HEK293T (cell line): ENCODE measurements around the gene BNIP5.

Source experiments
- BHLHE40 ChIP-seq: fragments of 450-650 bp; IDR thresholded peaks from 2 replicates; pipeline ENCODE4 v1.6.1; 2016; ENCODE audit warnings: mild to moderate bottlenecking, moderate library complexity, borderline replicate concordance
- ELF4 ChIP-seq: fragments of 450-650 bp; IDR thresholded peaks from 2 replicates; pipeline ENCODE4 v1.6.1; 2017; ENCODE audit warnings: antibody characterized with exemption
- FOXA1 ChIP-seq: fragments of 450-650 bp; IDR thresholded peaks from 2 replicates; pipeline ENCODE4 v1.6.1; 2016; ENCODE audit warnings: mild to moderate bottlenecking
- FOXM1 ChIP-seq: fragments of 450-650 bp; IDR thresholded peaks from 2 replicates; pipeline ENCODE4 v1.6.1; 2017; ENCODE audit warnings: mild to moderate bottlenecking, borderline replicate concordance
- NFRKB ChIP-seq: fragments of 450-650 bp; IDR thresholded peaks from 2 replicates; pipeline ENCODE4 v1.6.1; 2016; ENCODE audit warnings: mild to moderate bottlenecking, moderate library complexity
- SP1 ChIP-seq: fragments of 450-650 bp; IDR thresholded peaks from 2 replicates; pipeline ENCODE4 v1.6.1; 2017
- SUZ12 ChIP-seq: fragments of 450-650 bp; IDR thresholded peaks from 2 replicates; pipeline ENCODE4 v1.6.1; 2016; ENCODE audit warnings: mild to moderate bottlenecking
- TARDBP ChIP-seq: fragments of 450-650 bp; IDR thresholded peaks from 2 replicates; pipeline ENCODE4 v1.6.1; 2016
- ZNF384 ChIP-seq: fragments of 450-650 bp; IDR thresholded peaks from 2 replicates; pipeline ENCODE4 v1.6.1; 2016

GRCh38 chr6:36350681-36351571, 14.2 kb upstream of the BNIP5 start:
- TF ChIP-seq SUZ12 (no peak), ZNF384 (no peak), SP1 (no peak), BHLHE40 (no peak), NFRKB (no peak), FOXM1 (no peak), ELF4 (no peak), FOXA1 (no peak), TARDBP (no peak)
